ENCODE measurements around the gene POC1A. TPM values are rescaled to one million over a fixed set of nuclear protein-coding genes. Genes with fewer than 3 reads are reported as not detected.

The POC1A gene
- total and polyA plus RNA-seq, 2 of the 8 experiments (the other 6 are each of a cell fraction or from before 2014, with no cell fraction given) = 35.7 to 39.2 TPM

DNA sequence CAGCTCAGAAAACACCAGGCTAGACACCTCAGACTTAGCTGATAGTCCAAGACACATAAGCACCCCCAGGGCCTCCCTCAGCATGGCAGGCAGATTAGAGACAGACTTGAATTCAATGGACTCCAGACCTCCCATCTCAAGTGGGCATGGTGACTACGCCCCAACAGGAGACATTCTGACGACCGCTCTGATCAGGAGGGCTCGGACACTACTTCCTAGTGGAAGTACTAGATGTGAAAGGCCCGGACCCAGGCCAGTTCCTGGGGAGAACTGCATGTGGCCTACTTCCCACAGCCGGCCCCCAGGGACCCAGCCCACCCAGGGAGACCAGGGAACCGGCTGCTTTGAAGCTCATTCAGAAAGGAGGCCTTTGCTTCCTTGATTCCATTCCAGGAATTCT, 16.9 kb downstream of the POC1A start (continued):
- TF ChIP-seq, protein P1, sequence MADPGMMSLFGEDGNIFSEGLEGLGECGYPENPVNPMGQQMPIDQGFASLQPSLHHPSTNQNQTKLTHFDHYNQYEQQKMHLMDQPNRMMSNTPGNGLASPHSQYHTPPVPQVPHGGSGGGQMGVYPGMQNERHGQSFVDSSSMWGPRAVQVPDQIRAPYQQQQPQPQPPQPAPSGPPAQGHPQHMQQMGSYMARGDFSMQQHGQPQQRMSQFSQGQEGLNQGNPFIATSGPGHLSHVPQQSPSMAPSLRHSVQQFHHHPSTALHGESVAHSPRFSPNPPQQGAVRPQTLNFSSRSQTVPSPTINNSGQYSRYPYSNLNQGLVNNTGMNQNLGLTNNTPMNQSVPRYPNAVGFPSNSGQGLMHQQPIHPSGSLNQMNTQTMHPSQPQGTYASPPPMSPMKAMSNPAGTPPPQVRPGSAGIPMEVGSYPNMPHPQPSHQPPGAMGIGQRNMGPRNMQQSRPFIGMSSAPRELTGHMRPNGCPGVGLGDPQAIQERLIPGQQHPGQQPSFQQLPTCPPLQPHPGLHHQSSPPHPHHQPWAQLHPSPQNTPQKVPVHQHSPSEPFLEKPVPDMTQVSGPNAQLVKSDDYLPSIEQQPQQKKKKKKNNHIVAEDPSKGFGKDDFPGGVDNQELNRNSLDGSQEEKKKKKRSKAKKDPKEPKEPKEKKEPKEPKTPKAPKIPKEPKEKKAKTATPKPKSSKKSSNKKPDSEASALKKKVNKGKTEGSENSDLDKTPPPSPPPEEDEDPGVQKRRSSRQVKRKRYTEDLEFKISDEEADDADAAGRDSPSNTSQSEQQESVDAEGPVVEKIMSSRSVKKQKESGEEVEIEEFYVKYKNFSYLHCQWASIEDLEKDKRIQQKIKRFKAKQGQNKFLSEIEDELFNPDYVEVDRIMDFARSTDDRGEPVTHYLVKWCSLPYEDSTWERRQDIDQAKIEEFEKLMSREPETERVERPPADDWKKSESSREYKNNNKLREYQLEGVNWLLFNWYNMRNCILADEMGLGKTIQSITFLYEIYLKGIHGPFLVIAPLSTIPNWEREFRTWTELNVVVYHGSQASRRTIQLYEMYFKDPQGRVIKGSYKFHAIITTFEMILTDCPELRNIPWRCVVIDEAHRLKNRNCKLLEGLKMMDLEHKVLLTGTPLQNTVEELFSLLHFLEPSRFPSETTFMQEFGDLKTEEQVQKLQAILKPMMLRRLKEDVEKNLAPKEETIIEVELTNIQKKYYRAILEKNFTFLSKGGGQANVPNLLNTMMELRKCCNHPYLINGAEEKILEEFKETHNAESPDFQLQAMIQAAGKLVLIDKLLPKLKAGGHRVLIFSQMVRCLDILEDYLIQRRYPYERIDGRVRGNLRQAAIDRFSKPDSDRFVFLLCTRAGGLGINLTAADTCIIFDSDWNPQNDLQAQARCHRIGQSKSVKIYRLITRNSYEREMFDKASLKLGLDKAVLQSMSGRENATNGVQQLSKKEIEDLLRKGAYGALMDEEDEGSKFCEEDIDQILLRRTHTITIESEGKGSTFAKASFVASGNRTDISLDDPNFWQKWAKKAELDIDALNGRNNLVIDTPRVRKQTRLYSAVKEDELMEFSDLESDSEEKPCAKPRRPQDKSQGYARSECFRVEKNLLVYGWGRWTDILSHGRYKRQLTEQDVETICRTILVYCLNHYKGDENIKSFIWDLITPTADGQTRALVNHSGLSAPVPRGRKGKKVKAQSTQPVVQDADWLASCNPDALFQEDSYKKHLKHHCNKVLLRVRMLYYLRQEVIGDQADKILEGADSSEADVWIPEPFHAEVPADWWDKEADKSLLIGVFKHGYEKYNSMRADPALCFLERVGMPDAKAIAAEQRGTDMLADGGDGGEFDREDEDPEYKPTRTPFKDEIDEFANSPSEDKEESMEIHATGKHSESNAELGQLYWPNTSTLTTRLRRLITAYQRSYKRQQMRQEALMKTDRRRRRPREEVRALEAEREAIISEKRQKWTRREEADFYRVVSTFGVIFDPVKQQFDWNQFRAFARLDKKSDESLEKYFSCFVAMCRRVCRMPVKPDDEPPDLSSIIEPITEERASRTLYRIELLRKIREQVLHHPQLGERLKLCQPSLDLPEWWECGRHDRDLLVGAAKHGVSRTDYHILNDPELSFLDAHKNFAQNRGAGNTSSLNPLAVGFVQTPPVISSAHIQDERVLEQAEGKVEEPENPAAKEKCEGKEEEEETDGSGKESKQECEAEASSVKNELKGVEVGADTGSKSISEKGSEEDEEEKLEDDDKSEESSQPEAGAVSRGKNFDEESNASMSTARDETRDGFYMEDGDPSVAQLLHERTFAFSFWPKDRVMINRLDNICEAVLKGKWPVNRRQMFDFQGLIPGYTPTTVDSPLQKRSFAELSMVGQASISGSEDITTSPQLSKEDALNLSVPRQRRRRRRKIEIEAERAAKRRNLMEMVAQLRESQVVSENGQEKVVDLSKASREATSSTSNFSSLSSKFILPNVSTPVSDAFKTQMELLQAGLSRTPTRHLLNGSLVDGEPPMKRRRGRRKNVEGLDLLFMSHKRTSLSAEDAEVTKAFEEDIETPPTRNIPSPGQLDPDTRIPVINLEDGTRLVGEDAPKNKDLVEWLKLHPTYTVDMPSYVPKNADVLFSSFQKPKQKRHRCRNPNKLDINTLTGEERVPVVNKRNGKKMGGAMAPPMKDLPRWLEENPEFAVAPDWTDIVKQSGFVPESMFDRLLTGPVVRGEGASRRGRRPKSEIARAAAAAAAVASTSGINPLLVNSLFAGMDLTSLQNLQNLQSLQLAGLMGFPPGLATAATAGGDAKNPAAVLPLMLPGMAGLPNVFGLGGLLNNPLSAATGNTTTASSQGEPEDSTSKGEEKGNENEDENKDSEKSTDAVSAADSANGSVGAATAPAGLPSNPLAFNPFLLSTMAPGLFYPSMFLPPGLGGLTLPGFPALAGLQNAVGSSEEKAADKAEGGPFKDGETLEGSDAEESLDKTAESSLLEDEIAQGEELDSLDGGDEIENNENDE (IDR thresholded peaks at IDR 0.05; ENCODE audit: insufficient replicate concordance, low read length) = no peak

All from H1 (cell line).